ENCODE results near the gene MEX3C. TPM values are rescaled to one million over a fixed set of nuclear protein-coding genes. Genes with fewer than 3 reads are reported as not detected.

MEX3C gene
- total RNA-seq, 1 donor from 2014 or later, result 40.8 TPM

GRCh38 chr18:51192026-51192425 is 5.5 kb downstream of the MEX3C start:
- no peak for DNase-seq (ENCODE audit: low read depth, low spot score)

GRCh38 chr18:51191128-51191717 is 6.3 kb downstream of the MEX3C start:
- no peak for DNase-seq (ENCODE audit: low read depth, low spot score)

DNA sequence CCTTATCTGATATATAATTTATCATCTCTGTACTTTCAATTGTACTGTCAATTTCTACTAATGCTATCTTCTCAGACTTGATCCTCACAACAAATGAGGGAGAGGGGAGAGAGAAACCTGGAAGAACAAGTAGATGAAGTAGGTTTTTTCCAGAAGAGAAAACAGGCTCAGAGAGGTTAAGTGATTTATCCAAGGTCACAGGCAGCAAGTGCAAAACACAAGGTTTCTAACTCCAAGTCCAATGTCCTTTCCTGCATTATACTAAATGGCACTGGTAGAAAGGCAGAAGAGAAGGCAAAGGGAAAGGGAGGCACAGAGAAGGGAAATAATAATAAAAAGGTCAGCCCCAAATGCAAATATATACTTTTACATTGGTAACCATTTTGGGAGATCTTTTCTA is 7.5 kb downstream of the MEX3C start:
- DNase-seq (ENCODE audit: low read depth, low spot score), result no peak

DNA sequence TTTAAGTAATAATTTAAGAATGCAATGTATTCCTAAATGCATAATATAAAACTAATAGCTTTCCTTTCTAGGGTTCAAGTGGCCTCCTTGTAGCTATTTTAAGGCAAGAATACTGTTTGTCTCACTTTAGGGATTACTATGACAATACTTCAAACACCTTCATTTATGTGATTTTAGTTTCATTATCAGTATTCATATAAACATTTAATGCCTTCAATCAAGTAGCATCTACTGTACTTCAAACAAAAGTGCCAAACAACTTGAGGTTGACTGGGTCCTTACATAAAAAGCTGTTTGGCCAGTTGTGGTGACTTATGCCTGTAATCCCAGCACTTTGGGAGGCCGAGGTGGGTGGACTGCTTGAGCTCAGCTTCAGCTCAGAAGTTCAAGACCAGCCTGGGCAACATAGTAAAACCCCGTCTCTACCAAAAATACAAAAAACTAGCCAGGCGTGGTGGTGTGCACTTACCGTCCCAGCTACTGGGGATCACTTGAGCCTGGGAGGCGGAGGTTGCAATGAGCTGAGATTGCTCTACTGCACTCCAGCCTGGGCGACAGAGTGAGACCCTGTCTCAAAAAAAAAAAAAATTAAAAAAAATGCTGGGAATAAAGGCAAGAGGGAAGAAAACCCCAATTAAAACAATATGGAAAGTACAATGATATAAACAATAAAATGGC is 9.3 kb downstream of the MEX3C start:
- no peak for DNase-seq (ENCODE audit: low read depth, low spot score)

GRCh38 chr18:51185075-51185474 is 12.4 kb downstream of the MEX3C start:
- no peak for DNase-seq (ENCODE audit: low read depth, low spot score)

GRCh38 chr18:51184091-51184457 is 13.4 kb downstream of the MEX3C start:
- DNase-seq (ENCODE audit: low read depth, low spot score), result no peak

DNA sequence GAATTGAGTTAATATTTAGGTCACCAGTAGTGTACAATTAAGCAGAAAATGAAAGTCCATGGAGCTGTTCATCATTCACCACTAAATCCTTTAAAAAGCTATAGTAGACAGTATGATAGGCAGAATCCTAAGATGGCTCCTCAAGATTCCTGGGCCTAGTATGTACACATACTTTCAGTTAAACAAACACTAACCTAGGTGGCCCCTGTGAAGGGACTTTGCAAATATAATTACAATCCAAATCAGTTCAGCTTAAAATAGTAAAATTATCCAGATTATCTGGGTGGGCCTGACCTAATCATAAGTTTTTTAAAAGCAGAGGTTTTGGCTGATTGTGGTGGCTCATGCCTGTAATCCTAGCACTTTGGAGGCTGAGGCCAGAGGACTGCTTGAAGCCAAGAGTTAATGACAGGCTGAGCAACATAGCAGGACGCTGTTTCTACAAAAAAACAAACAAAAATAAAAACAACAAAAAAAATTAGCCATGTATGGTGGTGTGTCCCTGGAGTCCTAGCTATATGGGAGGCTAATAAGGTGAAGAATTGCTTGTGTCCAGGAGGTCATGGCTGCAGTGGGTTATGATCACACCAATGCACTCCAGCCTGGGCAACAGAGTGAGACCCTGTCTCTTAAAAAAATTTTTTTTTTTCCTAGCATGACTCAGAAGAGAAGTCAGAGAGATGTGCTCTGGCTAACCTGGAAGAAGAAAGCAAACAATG is 13.9 kb downstream of the MEX3C start:
- DNase-seq (ENCODE audit: low read depth, low spot score), result no peak

DNA sequence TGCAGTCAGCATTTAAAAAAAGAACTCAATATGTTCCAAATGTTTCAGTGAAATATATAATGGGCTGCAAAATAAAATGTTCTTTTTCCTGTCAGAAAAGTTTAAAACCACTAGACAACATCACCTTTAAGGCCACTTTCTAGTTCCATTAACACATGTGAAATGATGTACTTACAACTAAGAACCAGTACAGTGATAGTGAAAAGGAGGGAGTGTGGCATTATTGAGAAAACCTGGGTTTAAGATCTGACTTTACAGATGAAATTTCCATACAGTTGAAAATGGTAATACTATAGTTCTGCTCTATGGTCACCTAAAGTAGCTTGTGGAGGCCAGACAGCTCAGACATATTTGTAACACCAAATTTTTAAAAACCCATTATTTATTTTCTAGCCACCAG is 14.7 kb downstream of the MEX3C start:
- DNase-seq (ENCODE audit: low read depth, low spot score), result no peak

- DNase-seq (ENCODE audit: low read depth, low spot score), result no peak
Observed at GRCh38 chr18:51171625-51172259, 25.7 kb downstream of the MEX3C start.

DNA sequence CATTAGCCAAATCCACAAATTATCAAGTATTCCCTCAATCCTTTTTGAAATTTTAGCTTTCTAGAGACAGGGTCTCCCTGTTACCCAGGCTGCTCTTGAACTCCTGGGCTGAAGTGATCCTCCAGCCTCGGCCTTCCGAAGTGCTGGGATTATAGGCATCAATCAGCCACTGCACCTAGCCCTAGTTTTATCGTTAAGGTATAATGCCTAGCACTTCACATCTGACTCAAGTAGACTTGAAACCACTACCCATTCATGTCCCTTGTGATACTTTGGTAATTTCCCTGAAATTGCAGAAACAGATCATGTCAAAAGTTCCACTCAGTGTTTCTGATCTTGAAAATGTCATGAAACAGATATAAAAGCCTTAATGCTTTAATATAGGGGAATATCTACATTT is 26.3 kb downstream of the MEX3C start:
- DNase-seq (ENCODE audit: low read depth, low spot score), result no peak

- no peak for DNase-seq (ENCODE audit: low read depth, low spot score)
Observed at GRCh38 chr18:51170664-51171063, 26.8 kb downstream of the MEX3C start.

DNA sequence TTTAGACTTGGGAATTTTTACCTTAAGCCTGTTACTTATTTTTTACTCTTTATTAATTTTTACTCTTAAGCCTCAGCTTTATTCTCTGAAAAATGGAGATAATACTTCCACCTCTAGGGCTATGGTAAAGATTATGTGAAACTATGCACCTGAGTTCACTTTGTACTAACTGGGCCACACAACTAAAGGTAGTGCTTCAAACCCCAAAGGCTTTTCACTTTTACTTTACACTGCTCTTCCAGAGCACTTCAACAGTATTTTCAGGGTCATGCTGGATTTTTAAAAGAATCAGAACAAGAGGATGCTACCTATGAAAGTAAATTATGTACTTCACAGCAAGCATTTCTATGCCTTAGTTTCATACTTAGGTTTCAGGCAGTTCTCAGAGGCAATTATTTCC is 27.8 kb downstream of the MEX3C start:
- no peak for DNase-seq (ENCODE audit: low read depth, low spot score)

DNA sequence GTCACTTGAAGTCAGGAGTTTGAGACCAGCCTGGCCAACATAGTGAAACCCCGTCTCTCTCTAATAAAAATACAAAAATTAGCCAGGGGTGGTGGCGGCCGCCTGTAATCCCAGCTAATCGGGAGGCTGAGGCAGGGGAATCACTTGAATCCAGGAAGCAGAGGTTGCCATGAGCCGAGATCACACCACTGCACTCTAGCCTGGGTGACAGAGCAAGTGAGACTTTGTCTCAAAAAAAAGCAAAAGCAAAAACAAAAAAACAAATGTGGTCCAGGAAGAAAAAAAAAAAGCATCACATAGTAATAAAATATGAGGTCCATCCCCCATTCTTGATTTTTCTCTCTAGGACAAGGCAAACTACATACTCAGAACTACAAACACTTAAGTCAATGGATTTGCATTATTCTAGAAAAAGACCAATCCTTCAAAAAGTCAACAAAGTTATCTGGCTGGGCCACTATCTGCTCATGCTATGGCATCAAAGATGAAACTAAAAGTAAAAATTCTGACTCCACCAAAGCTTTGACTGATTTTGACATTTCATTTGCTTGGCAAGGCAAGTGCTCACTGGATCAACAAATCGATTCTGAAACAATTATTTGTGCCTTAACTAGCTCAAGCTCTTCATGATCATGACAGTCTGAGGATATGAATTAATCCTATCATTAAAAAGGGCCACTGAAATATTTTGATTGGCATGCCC is 28.4 kb downstream of the MEX3C start:
- DNase-seq (ENCODE audit: low read depth, low spot score), result no peak

DNA sequence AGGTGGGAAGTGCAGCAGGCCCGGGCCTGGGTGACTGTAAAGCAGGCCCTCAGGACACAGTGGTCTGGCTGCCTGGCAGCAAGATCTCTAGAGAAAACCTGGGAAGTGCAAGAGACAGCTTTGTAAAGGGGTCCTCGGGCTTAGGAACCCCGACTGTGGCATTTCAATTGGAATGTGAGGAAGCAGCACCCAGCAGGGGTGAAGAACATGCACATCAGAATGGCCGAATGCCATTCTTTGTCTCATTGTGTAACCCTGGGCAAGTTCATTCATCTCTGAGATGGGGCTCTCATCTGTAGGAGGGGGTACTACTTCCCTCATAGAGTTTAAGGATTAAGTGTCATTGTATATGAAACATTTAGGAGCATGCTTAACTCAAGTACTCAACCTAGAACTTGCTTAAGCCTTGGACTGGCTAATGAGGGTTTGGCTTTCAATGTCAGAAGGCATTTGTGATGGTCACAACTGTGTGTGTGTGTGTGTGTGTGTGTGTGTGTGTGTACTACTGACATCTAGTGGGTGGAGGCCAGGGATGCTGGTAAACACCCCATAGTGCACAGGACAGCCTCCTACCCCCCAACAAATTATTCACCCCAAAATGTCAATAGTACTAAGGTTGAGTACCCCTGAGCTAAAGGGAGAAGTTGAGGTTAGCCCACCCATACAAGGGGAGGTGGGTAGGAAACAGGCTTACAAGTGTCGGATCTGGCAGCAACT is 29.3 kb downstream of the MEX3C start:
- DNase-seq (ENCODE audit: low read depth, low spot score), result no peak

DNA sequence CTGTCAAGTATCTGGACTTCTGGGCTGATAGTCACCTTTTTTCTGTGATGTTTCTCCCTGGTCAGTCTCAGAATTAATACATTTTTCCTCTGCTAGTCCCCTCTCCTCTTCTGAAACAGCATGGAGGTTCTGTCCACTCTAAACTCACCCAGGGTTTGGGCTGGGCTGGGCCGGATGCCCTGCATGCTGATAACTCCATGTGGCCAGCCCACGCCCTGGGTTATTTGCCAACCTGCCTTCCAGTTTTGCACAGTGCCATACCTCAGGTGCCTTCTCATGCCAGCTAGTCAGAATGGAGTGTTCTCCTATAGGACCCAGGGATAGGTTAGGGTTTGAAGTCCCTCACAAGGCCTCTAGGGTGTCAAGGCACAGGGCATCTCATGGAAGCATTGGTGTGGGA is 32.2 kb downstream of the MEX3C start:
- no peak for DNase-seq (ENCODE audit: low read depth, low spot score)

GRCh38 chr18:51164761-51165281 is 32.7 kb downstream of the MEX3C start:
- DNase-seq (ENCODE audit: low read depth, low spot score), result no peak

DNA sequence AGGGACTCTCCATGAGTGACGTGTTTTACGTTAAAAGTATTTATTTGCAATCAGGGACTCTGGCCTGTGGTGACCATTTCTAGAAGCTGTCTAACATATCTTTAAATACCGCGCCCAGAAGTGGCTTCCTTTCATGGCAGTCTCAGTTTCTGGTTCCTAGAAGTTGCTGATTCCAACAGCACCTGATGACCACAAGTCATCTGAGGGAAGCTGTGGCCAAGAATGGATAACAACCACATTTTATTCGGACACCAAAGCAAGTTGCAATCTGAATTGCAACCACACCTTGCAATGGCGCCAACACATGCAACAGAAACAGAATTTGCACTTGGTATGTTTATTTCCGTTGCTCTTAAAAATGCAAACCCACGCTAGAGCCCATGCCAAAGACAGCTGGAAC is 33.1 kb downstream of the MEX3C start:
- no peak for DNase-seq (ENCODE audit: low read depth, low spot score)

DNA sequence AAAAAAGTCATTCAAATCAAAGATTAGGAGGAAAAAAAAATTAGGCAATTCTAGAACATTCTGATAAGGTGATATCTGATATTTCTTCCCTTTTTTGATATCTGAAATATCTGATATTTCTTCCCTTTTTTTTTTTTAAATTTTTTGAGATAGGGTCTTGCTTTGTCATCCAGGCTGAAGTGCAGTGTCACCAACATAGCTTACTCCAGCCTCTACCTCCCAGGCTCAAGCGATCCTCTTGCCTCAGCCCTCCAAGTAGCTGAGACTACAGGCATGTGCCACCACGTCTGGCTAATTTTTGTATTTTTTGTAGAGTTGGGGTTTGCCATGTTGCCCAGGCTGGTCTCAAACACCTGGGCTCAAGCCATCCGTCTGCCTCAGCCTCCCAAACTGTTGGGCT is 33.9 kb downstream of the MEX3C start:
- DNase-seq (ENCODE audit: low read depth, low spot score), result no peak

DNA sequence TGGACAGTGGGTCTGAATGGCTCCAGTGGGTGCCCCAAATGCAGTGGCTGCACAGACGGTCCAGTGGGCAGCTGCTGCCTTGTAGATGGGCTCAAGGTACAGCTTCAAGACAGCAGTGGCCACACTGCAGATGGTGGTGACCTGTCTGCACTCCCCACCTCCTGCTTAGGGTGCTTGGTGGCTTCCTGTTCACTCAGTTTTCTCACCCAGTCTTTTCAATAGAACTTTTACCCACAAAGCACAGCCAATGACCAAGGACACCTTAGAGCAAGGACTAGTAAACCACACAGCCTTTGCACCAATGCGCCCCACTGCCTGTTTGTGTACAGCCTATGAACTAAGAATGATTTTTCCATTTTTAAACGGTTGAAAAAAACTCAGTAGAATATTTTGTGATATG is 34.9 kb downstream of the MEX3C start:
- no peak for DNase-seq (ENCODE audit: low read depth, low spot score)

DNA sequence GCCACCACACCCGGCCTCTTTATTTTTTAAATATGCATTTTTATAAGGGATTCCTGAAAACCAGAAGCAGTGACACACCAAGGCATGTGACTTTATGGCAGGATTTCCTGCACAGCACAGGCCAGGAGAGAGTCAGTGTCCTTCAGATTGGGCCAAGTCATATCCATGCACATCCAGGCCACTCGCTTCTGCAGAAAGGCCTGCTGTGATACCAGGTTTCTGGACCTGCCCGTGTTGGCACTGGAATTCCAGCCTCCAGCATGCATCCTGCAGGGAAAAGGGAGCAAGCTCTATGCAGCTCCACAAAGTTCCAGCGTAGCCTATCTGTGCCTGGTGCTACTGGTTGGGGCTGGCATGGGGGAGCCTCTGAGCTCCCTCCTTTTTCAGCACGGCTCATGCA is 36.8 kb downstream of the MEX3C start:
- no peak for DNase-seq (ENCODE audit: low read depth, low spot score)

DNA sequence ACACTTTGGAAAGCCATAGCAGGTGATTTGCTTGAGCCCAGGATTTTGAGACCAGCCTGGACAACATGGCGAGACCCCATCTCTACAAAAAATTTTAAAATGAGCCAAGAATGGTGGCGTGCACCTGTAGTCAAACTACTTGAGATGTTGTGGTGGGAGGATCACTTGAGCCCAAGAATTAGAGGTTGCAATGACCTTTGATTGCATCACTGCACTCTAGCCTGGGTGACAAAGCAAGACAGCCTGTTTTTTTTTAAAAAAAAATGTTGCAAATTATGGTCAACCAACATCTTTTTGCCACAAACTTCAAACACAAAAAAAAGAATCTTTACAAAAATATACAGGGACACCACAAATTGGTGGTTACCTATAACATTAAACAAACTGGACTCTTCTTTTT is 40.3 kb downstream of the MEX3C start:
- DNase-seq (ENCODE audit: low read depth, low spot score), result no peak
